Measurements from ENCODE around the gene PTCH1. TPM values are rescaled to one million over a fixed set of nuclear protein-coding genes. Genes with fewer than 3 reads are reported as not detected.

PTCH1 gene
- total RNA-seq, 1 donor from 2014 or later = 2.4 TPM

DNA sequence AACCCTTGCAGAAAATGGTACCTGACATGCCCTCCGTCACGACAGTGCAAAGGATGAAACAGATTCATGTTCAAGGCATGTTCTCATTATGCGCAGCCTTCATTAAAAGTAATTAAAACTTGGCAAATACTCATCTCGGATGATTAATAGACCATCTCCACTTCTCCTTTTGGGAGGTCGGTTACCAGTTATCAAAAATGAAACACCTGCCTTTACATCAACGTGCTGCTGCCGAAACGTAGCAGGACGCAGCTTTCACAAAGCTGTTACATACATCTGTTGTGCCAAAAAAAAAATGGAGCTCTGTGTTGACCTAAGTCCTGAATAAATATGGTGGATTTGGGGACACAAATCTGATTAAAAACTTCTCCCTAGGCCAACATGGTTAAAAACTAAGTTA, 75.7 kb downstream of the PTCH1 start:
- no peak for DNase-seq (ENCODE audit: low read depth, low spot score)

DNA sequence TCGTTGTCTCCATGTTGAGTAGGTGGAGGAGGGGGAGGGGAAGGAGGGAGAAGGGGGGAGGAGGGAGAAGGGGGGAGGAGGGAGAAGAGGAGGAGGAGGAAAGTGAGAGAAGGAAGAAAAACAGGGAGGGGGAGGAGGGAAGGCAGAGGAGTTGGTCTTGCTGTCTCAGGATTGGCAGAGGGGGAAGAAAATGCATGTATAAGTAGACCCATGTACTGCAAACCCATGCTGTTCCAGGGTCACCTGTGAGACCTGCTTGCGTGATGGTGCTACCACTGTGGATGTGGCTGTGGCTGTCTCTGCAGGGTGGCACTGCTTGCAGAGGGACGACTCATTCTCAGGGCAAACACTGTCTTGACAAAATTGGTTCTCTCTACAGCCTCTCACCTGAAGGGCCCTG, 76.3 kb downstream of the PTCH1 start:
- no peak for DNase-seq (ENCODE audit: low read depth, low spot score)

DNA sequence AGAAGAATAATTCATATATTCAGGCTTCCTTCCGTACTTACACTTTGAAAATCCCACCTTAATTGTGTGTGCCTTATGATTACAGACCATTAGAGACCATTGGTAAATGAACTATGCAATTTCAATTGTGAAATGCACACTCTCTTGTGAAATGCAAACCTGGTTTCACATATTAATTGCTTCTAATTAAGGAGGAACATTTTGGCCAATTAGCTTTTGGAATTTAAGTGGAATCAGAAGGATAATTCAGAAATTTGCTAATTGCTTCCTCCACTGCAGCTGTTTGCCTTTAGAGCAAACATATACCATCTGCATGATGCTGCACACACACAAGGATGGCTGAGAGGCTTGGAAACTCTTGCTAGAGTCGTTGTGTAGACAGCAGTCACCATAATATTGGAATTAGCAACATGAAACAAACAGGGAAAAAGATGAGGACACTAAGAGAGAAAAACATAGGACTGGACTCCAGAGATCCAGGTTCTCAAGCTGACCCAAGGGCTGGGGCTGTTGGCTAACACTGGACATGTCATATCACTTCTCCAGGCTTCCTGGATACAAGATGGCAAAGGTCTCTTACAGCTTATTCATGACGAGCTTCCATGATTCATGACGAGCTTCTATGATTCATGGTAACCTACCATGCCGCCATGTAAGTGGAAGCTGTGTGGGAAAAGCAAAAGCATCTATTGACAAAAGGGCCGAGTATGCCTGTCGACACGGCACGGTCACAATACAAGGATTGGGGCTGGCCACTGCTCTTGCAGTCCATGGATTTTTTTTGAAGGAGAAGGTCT, 78.0 kb downstream of the PTCH1 start:
- DNase-seq (ENCODE audit: low read depth, low spot score) = no peak

DNA sequence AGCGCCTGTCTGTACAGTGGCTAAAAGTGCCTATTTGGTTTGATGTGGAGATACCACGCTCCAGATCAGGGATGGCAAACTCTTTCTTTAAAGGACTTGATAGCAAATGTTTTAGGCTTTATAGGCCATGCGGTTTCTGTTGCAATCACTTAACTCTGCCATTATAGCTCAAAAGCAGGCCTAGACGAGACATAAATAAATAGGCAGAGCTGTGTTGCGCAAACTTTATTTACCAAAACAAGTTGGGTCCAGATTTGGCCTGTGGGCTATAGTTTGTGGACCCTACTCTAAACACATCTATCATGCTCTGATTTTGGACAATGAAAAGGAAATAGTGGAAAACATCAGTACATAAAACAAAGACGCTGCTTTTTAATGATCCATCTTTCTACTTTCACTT, 79.2 kb downstream of the PTCH1 start:
- no peak for DNase-seq (ENCODE audit: low read depth, low spot score)

DNA sequence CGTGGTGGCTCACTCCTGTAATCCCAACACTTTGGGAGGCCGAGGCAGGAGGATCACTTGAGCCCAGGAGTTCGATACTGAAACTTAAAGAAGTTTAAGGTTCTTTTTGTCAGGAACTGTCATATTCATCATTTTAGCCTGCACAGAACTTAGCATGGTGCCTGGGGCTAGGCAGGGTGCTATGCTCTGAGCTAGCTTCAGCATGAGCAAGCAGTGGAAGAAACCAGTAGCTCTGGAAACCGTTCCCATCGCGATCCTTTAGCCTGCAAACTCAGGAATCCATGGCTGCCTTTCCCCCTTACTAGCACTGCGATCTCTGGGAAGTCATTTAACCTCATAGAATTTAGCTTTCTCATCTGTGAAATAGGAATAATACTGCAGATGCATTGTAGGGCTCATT, 80.4 kb downstream of the PTCH1 start:
- no peak for DNase-seq (ENCODE audit: low read depth, low spot score)

DNA sequence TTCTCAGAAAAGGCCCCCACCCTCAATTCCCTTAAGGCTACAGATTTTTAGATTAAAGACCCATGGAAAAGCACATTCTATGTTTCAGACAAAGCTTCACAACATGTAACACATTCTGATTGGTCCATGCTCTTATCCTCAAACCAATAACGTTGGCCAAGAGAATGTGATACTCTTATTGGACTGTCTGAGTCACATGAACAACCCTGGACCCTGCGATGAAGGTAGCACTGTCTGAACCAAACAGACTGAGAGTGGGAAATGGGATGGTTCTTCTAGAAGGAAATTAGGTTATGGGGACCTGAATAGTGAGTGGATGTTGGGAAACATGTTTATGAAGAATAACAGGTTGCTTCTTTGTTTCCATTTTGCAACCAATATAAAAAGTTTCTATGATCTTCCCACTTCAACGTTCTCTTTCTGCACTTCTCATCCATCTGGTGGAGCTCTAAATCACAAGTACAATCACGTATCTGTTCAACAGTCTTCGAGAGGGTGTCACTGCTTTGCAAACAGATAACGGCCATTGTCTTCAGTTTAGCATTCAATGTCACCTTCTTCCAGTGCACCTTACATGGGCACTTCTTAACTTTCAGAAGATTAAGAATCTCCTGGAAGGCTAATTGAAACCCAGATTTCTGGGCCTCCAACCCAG, 81.6 kb downstream of the PTCH1 start:
- no peak for DNase-seq (ENCODE audit: low read depth, low spot score)

DNA sequence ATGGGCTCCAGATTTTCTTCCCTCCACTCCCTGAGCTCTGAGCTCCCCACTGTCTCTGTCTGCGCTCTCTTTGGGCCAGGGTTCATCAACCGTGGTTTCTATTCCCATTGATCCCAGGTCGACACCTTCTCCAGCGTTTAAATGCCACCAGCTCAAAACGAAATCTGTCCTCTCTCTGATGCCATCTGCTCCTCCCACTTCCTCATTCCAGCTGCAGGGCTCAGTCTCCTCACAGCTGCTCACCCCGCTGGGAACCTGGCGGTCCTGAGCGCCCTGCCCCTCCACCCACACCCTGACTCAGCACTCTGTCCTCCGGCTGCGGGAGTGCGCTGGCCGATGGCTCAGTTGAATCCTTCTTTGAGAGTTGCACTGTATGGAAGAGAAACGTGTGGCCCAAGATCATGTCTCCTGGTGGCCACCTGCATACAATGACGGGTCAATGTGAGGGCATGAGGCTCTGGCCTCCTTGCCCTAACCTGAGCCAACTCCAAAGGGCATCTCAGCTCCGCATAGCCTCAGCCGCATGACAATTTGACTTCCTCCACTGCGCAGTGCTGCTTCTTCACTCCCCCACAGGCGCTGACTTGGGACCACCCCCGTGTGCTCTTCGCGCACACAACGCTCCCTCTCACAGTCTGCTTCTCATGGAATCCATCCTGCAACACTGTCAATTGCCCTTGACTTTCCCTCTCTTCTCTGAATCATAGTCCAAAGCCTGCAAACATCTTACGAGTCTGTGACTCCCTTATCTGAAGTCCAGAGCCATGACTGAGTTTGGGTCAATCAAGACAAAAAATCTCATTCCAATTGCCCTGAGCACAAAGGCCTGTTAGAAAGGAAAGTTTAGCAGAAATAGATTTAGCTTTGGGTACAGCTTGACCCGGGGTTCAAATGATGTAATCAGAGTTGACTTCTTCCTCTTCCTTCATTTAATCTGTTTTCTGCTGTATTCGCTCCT, 82.4 kb downstream of the PTCH1 start:
- no peak for DNase-seq (ENCODE audit: low read depth, low spot score)

DNA sequence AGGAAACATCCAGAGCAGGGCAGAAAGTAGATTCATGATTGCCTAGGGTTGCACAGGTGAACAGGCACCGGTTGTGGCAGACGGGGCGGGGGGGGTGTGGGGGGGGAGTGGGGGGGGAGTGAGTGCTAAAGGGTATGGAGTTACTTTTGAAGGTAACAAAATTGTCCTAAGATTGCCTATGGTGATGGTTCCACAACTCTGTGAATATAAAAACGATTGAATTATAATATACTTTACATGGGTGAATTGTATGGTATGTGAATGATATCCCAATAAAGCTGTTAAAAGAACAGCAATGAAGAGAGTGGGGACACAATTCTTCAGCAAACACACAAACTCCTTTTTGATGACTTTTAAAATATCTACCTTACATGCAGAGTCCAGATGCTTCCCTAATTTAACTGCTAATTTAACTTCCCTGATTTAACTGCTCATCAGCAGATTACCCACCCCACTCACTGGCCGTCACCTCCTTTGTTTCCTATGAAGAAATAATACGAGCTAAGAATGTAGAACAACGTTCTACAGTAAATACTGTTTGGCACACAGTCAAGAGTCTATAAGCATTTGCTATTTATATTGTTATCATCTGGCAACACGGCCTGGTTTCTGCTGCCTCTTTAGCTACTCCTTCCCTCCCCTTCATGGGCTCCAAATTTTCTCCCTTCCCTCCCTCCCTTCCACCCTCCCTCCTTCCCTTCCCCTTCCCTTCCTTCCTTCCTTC, 83.5 kb downstream of the PTCH1 start:
- DNase-seq (ENCODE audit: low read depth, low spot score) = no peak

DNA sequence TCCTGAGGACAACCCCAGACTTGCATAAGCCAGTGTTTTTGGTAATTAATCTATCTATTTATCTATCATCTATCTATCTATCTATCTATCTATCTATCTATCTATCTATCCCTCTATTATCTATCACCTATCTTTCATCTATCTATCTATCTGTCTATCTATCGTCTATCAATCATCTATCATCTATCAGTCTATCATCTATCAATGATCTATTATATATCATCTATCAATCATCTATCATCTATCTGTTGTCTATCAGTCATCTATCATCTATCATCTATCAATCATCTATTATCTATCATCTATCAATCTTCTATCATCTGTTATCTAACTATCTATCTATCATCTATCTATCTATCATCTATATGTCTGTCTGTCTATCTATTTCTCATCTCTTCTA, 85.5 kb downstream of the PTCH1 start:
- DNase-seq (ENCODE audit: low read depth, low spot score) = no peak

DNA sequence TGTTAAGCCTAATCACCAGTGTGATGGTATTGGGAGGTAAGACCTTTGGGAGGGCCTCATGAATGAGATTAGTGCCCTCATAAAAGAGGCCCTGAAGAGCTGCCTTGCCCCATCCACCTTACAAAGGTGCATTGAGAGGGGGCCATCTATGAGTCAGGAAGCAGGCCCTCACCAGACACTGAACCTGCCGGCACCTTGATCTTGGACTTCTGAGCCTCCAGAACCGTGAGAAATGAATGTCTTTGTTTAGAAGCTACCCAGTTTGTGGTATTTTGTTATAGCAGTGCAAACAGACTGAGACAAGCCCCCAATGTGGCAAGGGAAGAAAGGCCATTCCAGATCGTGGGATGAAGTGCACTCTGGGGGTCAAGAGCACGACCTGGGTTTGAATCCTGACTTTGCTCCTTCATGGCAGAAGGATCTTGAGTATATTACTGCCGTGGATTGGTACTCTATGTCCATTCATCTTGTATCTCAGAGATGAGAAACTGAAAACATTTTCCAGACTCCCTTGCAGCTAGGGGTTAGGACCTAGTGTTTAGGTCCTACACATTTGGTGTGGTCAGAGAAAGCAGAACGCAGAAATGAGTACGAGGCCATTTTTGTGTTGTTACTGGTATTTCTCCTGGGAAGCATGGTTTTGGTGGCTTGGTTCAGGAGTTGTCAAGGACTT, 86.7 kb downstream of the PTCH1 start:
- no peak for DNase-seq (ENCODE audit: low read depth, low spot score)

DNA sequence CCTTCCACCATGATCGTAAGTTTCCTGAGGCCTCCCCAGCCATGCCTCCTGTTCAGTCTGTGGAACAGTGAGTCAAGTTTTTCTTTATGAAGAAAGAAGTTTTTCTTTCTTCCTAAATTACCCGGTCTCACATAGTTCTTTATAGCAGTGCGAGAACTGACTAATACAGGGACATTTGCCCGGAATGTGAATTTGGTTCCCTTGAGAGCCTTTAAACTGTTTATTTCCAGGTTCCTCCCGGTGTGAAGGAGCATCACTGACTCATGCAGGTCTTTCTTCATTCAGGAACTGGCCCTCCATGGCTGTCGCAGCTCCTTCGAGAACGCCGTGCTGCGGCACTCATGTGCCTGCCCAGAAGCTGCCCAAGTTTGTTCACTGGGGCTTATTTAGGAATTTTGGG, 87.7 kb downstream of the PTCH1 start:
- no peak for DNase-seq (ENCODE audit: low read depth, low spot score)

DNA sequence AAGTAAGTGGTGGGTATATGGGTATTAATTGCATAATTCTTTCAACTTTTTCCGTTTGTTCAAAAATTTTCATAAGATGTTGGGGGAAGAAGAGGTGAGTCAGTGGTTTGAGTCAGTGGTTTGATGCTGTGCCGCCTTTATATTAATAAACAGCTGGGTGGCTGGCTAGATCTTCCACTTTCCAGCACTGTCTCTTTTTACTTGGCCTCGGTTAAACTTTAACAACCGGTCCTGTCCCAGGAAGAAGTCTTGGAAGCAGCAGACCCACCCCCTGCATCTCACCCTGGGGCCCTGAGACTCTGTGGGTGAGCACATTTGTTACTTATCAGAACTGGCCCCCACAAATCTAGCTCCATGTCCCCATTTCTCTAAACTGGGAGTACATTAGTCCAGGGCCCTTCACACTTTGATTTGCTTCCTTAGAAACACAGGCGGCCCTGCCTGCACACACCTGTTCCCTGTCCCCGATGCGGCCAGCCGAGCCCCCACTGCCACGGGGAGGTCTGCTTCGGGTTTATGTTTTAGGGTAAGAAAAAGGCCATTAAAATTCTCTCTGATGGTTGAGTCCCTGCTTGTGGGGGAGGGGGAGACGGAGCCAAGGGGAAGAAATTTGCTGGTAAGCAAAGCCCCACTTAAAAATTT, 90.7 kb downstream of the PTCH1 start:
- no peak for DNase-seq (ENCODE audit: low read depth, low spot score)

DNA sequence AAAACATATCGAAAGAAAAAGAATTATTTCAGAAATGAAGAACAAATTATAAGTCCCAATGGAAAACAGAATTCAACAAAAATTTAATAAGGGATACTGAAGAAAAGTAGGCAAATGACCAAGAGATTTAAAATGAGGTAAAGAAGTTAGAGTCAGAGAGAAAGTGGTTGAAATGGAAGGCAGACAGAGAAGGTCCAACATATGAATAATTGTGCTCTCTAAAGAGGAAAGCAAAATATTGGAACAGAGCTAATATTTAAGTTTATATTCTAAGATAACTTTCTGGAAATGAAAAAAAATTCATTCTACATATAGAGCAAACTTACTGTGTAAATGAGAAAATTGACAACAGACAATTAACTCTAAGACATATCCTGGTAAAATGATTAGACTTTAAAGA, 94.1 kb downstream of the PTCH1 start:
- DNase-seq (ENCODE audit: low read depth, low spot score) = no peak

DNA sequence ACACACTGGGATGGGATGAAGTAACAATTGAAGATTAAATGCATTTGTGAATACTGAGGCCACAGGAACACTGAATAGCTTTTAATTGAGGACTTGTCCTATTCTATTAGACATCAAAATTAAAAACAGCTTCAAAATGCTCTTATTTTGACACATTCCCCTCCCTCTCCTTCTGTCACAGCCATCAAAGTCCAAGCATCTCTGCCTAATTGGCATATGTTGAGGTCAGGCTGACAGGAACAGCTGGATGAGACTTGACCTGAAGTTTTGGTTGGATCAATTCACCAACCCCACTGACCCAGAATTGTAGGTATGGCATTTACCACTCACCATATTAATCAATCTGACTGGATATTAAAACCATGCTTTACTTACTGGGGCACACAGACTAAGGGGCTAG, 96.3 kb downstream of the PTCH1 start:
- DNase-seq (ENCODE audit: low read depth, low spot score) = no peak

DNA sequence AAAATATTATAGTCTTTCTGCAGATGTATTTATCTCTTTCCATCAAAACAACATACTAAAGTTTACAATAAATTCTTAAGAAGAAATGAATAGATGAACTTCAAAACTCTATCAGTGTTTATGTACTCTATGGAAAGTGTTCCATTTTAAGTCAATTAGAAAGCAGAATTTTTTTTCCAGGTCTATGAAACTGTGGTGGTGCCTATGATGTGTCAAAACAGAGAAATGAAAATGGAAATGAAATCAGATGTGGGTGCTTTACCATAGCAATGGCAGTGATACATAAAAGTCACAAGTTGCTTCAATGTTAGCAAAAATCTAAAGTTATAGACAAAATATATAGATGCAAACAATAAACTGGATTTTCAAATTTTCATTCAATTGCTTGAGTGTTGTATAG, 97.3 kb downstream of the PTCH1 start:
- DNase-seq (ENCODE audit: low read depth, low spot score) = no peak

DNA sequence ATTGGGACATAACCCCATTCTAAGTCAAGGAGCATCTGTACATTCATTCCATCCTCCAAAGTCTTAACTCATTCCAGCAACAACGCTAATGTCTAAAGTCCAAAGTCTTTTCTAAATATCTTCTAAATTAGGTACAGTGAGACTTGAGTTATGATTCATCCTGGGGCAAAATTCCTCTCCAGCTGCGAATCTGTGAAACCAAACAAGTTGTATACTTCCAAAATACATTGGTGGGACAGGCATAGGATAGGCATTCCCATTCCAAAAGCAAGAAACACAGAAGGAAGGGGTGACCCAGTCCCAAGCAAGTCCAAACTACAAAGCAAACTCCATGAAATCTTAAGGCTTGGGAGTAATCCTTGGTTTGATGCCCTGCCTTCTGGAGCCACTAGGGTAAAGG, 101.6 kb downstream of the PTCH1 start:
- DNase-seq (ENCODE audit: low read depth, low spot score) = no peak

DNA sequence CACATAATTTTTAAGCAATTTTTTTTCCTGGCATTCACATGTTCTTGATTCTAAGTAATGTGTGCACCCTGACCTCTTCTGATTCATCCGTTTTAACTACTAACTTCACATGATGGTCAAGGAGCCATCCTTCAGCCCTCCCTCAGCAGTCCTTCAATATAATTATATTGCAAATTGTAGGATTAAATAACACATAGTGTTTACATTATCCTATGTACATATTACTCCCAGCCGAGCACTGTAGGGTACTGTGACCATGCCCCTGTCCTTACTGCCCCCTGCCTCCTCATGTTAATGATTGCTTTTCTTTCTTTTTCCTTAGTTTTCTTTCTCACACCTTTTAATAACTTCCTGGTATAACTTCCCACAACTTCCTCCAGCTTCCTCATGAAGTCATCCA, 103.0 kb downstream of the PTCH1 start:
- no peak for DNase-seq (ENCODE audit: low read depth, low spot score)

DNA sequence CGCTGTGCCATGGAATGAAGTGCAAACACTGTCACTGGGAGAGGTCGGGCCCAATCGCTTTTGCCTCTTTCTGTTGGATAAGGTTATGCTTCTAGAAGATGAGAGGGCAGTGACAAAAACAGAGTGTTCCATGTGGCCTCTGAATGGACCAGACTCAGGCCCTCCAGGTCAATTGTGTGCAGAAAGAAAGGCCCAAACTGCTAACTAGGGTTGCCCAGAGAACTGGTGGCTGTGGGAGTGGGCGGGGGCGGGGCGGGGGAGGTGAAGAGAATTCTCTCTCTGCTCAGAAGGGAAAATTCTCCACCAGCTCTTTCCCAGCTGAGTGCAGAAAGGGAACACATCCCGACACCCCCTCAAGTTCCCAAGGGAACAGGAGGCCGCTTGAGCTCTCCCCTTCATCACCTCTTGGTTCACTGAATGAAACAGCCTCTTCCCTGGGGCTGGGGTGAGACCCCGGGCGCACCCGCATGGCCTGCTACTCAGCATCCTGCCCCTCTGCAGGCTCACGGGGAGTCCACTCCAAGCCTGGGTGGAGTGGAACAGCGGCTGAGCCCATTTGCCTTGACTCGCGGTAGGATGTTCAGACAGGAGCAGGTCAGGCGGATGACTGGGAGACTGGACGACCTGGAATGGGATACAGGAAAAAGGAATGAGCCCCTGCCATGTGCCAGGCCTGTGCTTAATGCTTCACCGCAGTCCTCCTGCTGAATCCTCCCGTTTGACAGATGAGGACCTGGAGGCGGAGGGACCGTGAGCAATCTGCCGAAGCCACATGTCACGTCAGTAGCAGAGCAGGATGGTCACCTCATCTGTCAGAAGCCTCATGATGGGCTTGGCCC, 105.5 kb downstream of the PTCH1 start:
- no peak for DNase-seq (ENCODE audit: low read depth, low spot score)

DNA sequence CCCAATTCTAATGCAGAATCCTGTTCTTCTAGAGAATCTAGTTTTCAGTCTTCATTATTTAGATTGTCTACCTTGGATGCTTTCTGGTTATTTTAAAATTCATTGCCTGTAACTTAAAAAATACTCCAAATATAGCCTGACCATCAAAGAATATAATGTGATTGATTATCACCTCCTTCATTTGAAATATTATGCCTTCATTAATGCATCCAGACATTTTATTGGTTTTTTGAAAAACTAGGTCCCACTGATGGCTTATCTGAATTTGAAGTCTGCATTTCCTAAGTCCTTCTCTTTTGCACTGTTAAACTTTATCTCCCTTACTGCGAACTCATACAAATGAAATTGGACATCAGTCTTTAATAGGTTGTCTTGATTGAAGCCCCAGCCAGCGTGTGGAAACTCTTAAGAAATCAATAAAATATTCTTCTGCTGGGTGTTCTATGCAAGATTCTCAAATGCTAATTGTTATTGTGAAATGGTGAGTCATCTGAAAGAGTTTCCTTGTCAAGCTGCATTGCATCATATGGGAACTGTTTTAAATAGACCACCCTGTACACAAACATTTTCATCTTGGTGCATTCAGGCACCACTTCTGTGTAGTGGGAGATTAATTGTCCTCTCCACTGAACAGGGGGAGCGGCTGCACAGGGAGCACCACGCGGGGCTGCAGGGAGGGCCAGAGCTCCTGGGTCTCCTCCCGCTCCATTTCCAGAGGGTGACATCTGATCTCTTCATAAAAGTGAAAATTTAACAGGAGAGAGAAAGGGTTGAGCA, 106.9 kb downstream of the PTCH1 start:
- DNase-seq (ENCODE audit: low read depth, low spot score) = no peak
